MCF 10A (cell line): Measurements from ENCODE around the gene ARHGAP24. TPM values are rescaled to one million over a fixed set of nuclear protein-coding genes. Genes with fewer than 3 reads are reported as not detected.
"Not testable (repeated sequence)": the region's sequence is repeated elsewhere in the genome, so short reads cannot be mapped to it uniquely, and the experiment has no call there.

Source experiments
- BruUV-seq: library from RNA; stranded (reverse); fragments of 400-500 nt; replicated peaks from 2 replicates; lab custom pipeline; 2021; lab: Mats Ljungman, UMichigan
- CTCF ChIA-PET: fragments of 300-600 bp; sonication (Branson Sonifier 250); formaldehyde crosslinking; extraction: SDS; loops from one replicate; lab custom pipeline; 2021; ENCODE audit warnings: antibody characterized with exemption, inconsistent platforms; lab: Yijun Ruan, JAX
- POLR2A ChIA-PET: fragments of 300-600, 350-650 bp; sonication (Branson Sonifier 250); formaldehyde crosslinking; extraction: SDS; loops from one replicate; lab custom pipeline; 2020; ENCODE audit warnings: antibody characterized with exemption, inconsistent platforms; lab: Yijun Ruan, JAX
- DNase-seq: peaks from one replicate; pipeline ENCODE4 v3.0.0-alpha.2; 2018; ENCODE audit not compliant: unreplicated experiment
- H3K27ac Mint-ChIP-seq: one replicate; pipeline ENCODE4 v1.8.0; 2022; ENCODE audit warnings: mild to moderate bottlenecking, low read depth, mixed read lengths; ENCODE audit not compliant: unreplicated experiment
- H3K27me3 Mint-ChIP-seq: one replicate; pipeline ENCODE4 v1.8.0; 2022; ENCODE audit warnings: mixed read lengths; ENCODE audit not compliant: insufficient read depth, unreplicated experiment
- H3K36me3 Mint-ChIP-seq: one replicate; pipeline ENCODE4 v1.8.0; 2022; ENCODE audit warnings: mild to moderate bottlenecking, moderate library complexity, mixed read lengths; ENCODE audit not compliant: insufficient read depth, unreplicated experiment
- H3K4me1 Mint-ChIP-seq: one replicate; pipeline ENCODE4 v1.8.0; 2022; ENCODE audit warnings: mixed read lengths; ENCODE audit not compliant: insufficient read depth, unreplicated experiment
- H3K4me3 Mint-ChIP-seq: one replicate; pipeline ENCODE4 v1.8.0; 2022; ENCODE audit warnings: mild to moderate bottlenecking, moderate library complexity, mixed read lengths; ENCODE audit not compliant: unreplicated experiment
- H3K9me3 Mint-ChIP-seq: one replicate; pipeline ENCODE4 v1.8.0; 2022; ENCODE audit warnings: mixed read lengths; ENCODE audit not compliant: unreplicated experiment
- intact Hi-C: fragments of 100-400 bp; cut with micrococcal nuclease; formaldehyde crosslinking; loops from 2 replicates; pipeline ENCODE4 v1.14.1; 2022
- total RNA-seq: library from RNA; stranded (reverse); gene quantifications from 2 replicates; pipeline ENCODE4 v1.2.3, GENCODE V29; 2022
- TF ChIP-seq, protein P1 (sequence below): fragments of 200-600 bp; IDR thresholded peaks from one replicate; pipeline ENCODE4 v1.8.0; 2022; ENCODE audit warnings: antibody characterized with exemption, mild to moderate bottlenecking; ENCODE audit not compliant: unreplicated experiment

The ARHGAP24 gene
- total RNA-seq, 1 experiment from 2014 or later: 2.6 TPM

DNA sequence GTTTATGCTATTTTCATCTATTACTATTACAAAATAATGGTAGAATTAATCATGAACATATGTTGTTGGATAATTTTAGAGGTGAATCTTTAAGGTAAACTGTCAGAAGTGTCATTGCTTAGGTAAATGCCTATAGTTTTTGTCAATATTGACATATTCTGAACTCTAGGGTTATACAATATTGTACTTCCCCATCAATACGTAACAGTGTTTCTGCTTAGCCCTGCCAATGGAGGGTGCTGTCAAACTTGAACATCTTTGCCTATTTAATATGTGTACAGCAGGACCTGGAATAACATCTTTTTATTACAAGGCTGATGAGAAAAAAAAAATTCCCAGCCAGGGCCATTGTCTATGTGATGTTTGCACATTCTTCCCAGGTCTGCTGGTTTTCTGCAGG, 40.8 kb downstream of the ARHGAP24 start:
- Mint-ChIP-seq H3K4me3 (no peak overlapping the region), H3K27me3 (no peaks in the 10 kb centered on the region), H3K27ac (no peak overlapping the region), H3K9me3 (no peaks in the 10 kb centered on the region), H3K4me1 (peaks cover 9% of the 10 kb centered on the region), H3K36me3 (no peaks in the 10 kb centered on the region)
- BruUV-seq: no TSS peak
- intact Hi-C loops: no loop called here
- ChIA-PET POLR2A (no interaction called here), CTCF (no interaction called here)
- no peak for DNase-seq
- TF ChIP-seq, protein P1, sequence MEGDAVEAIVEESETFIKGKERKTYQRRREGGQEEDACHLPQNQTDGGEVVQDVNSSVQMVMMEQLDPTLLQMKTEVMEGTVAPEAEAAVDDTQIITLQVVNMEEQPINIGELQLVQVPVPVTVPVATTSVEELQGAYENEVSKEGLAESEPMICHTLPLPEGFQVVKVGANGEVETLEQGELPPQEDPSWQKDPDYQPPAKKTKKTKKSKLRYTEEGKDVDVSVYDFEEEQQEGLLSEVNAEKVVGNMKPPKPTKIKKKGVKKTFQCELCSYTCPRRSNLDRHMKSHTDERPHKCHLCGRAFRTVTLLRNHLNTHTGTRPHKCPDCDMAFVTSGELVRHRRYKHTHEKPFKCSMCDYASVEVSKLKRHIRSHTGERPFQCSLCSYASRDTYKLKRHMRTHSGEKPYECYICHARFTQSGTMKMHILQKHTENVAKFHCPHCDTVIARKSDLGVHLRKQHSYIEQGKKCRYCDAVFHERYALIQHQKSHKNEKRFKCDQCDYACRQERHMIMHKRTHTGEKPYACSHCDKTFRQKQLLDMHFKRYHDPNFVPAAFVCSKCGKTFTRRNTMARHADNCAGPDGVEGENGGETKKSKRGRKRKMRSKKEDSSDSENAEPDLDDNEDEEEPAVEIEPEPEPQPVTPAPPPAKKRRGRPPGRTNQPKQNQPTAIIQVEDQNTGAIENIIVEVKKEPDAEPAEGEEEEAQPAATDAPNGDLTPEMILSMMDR: no peak

DNA sequence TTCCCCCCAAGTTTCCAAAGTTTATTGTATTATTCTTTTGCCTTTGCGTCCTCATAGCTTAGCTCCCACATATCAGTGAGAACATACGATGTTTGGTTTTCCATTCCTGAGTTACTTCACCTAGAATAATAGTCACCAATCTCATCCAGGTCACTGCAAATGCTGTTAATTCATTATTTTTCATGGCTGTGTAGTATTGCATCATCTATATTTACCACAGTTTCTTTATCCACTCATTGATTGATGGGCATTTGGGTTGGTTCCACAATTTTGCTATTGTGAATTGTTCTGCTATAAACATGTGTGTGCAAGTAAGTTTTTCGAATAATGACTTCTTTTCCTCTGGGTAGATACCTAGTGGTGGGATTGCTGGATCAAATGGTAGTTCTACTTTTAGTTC, 43.6 kb downstream of the ARHGAP24 start:
- H3K9me3 Mint-ChIP-seq, POLR2A ChIA-PET, H3K27me3 Mint-ChIP-seq, intact Hi-C loops, H3K4me1 Mint-ChIP-seq, DNase-seq, BruUV-seq, CTCF ChIA-PET, H3K4me3 Mint-ChIP-seq, H3K36me3 Mint-ChIP-seq, H3K27ac Mint-ChIP-seq: not testable (repeated sequence)

DNA sequence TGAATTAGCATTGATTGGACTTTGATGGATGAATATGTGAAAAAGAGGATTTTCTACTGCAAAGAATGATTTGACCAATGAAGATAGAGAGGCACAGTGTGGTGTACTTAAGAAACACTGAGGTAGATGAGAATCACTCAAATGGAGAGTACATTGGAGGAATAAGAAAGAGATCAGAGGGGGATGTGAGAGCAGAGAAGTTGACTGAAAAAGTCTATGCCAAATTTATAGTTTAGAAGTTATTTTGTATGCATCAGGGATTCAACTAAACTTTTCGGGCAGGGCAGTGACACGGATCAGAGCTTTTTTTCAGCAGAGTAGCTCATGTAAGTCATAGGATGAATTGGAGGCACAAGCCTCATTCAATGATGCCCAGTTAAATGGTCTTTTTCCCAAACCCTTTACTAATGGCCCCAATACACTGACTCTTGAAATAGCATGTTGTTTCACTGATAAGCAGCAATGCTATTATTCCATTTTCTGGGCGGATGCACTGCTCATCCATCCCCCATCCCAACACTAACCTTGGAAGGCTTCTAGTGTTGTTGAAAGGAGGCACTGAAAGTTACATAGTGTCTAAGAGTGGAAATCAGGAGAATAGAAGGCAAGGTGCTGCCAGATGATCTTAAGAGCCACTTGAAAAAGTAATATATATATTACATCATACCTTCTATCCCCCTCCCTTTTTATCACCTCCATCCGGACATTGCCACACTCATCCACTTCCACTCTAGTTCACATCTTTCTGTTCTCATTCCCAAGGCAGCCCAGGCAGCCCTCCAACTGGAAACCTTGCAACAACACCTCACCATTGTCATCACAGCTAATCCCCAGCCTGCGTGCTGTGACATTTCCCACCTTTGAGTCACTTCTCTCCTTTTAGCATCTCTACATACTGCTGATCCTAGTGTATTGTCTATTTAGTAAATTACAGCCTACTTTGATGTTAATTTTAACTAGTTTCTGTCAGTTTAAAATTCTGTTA, 46.1 kb downstream of the ARHGAP24 start:
- H3K4me1 Mint-ChIP-seq: no peaks in the 10 kb centered on the region
- no peak overlapping the region for H3K4me3 Mint-ChIP-seq
- no peaks in the 10 kb centered on the region for H3K9me3 Mint-ChIP-seq
- TF ChIP-seq, protein P1: no peak
- no peaks in the 10 kb centered on the region for H3K36me3 Mint-ChIP-seq
- CTCF ChIA-PET: interaction anchor here (0.8 kb wide), 1 partner anchor 259 kb away, joined by 3 read pairs; no protein-coding TSS in a partner anchor
- H3K27me3 Mint-ChIP-seq: no peaks in the 10 kb centered on the region
- BruUV-seq: no TSS peak
- POLR2A ChIA-PET: no interaction called here
- intact Hi-C loops: no loop called here
- no peak for DNase-seq
- H3K27ac Mint-ChIP-seq: no peak overlapping the region

DNA sequence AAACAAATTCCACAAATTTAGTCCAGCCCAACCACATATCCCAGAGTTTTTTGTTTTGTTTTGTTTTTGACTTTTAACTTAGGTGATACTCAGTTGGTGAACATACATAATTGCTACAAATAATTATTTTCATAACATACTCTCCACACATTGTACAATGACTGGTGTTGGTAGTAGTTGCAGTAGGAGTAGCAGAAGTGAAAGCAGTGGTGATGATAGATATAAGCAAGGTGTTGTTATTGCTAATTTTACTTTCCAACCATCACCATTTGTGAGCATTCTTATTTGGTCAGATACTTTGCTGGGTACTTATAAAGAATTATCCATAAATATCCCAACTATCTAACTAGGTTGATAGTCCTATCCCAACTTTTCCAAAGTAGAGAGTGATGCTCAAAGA, 47.3 kb downstream of the ARHGAP24 start:
- ChIA-PET CTCF (no interaction called here), POLR2A (no interaction called here)
- no TSS peak for BruUV-seq
- no peak for DNase-seq
- Mint-ChIP-seq H3K4me1 (no peaks in the 10 kb centered on the region), H3K4me3 (no peak overlapping the region), H3K36me3 (no peaks in the 10 kb centered on the region), H3K27ac (no peak overlapping the region), H3K27me3 (no peaks in the 10 kb centered on the region), H3K9me3 (no peaks in the 10 kb centered on the region)
- intact Hi-C loops: no loop called here
- TF ChIP-seq, protein P1: no peak
